AG04449 (cell line): ENCODE data around the gene RRAGC.

Experiments
- CTCF ChIA-PET: fragments of 350-600 bp; formaldehyde crosslinking; extraction: SDS; loops from one replicate; lab custom pipeline; 2021; ENCODE audit warnings: antibody characterized with exemption; lab: Yijun Ruan, JAX
- POLR2A ChIA-PET: fragments of 400-600, 350-600 bp; formaldehyde crosslinking; extraction: SDS; loops from one replicate; lab custom pipeline; 2020; ENCODE audit warnings: antibody characterized with exemption, inconsistent platforms; lab: Yijun Ruan, JAX
- DNase-seq: peaks from one replicate; pipeline ENCODE4 v3.0.0-alpha.2; 2010; ENCODE audit warnings: low read depth, low spot score
- H3K4me3 ChIP-seq: 2 replicates; pipeline ENCODE4 v1.5.1; 2011; ENCODE audit warnings: low read depth, mild to moderate bottlenecking, control low read depth, low read length
- TF ChIP-seq, protein P1 (sequence below): IDR thresholded peaks from one replicate; pipeline ENCODE4 v1.5.1; 2011; ENCODE audit warnings: mild to moderate bottlenecking, moderate library complexity, low read length, control low read depth, inconsistent platforms; ENCODE audit not compliant: insufficient read depth; ENCODE audit errors: missing control alignments

RRAGC gene

DNA sequence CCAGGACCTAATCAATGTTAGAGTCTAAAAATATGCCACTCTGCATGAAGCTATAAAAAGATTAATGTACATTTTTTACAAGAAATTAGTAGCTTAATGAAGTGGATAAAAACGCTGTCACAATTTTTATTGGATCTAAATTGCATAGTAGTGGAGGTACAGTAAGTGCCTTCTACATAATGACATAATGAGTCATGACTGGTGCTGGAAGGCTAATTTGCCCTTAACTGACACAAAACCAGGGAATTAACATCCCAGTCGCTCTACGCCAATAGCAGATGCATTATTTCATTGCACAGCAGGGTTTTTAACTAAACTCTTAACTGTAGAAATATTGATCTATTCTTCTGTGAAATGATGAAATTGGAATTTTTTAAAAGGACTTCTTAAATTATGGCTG, 33.3 kb downstream of the RRAGC start:
- ChIA-PET CTCF (no interaction called here), POLR2A (no interaction called here)
- TF ChIP-seq, protein P1, sequence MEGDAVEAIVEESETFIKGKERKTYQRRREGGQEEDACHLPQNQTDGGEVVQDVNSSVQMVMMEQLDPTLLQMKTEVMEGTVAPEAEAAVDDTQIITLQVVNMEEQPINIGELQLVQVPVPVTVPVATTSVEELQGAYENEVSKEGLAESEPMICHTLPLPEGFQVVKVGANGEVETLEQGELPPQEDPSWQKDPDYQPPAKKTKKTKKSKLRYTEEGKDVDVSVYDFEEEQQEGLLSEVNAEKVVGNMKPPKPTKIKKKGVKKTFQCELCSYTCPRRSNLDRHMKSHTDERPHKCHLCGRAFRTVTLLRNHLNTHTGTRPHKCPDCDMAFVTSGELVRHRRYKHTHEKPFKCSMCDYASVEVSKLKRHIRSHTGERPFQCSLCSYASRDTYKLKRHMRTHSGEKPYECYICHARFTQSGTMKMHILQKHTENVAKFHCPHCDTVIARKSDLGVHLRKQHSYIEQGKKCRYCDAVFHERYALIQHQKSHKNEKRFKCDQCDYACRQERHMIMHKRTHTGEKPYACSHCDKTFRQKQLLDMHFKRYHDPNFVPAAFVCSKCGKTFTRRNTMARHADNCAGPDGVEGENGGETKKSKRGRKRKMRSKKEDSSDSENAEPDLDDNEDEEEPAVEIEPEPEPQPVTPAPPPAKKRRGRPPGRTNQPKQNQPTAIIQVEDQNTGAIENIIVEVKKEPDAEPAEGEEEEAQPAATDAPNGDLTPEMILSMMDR: no peak

DNA sequence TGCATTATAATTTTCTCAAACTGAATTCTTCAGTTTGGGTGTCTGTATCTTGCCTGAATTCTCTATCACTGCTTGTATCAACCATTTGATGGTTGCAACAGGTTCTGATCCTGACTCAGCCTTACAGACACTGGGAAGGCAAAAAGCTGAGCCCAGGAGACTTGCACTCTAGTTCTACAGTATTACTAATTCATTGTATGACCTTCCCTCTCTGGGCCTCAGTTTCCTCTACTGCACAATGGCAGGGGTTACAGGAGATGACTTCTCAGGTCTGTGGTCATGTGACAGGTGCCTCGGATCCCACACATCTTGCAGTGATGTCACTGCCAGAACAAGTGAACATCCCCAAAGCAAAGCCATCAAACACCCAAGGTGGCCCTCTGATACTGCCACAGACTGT, 38.7 kb downstream of the RRAGC start:
- POLR2A ChIA-PET: no interaction called here
- DNase-seq: no peak
- TF ChIP-seq, protein P1: no peak
- CTCF ChIA-PET: interaction anchor here (1.8 to 2.9 kb wide), 2 partner anchors 10 to 13 kb away, joined by 5 to 11 read pairs; no protein-coding TSS in a partner anchor
- H3K4me3 ChIP-seq: no peak overlapping the region

More for the DNA sequence above, 33.3 kb downstream of the RRAGC start:
- no peak overlapping the region for H3K4me3 ChIP-seq
- no peak for DNase-seq

DNA sequence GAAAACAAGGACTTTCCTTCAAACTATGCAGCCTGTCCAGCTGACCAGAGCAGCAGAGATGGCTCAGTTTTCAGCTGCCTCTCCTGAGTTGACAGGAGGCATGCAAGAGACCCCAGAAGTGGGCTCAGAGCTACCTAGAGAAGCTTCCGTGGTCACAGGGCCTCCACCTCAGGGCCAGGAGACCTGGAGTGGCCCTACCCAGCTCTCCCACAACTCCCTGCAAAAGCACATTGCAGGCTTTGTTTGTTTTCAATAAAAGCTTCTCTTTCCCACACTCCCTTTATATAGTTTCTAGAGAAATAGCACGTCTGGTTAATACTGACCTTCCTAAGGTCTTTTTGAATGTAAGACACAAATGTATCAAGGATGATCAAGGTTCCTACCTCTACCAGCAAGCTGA, 40.1 kb downstream of the RRAGC start:
- POLR2A ChIA-PET: no interaction called here
- TF ChIP-seq, protein P1: no peak
- no peak for DNase-seq
- CTCF ChIA-PET: interaction anchor here (0.8 to 2.9 kb wide), 14 partner anchors 8 to 796 kb away, joined by 3 to 23 read pairs (median 5); no protein-coding TSS in a partner anchor
- H3K4me3 ChIP-seq: no peak overlapping the region

DNA sequence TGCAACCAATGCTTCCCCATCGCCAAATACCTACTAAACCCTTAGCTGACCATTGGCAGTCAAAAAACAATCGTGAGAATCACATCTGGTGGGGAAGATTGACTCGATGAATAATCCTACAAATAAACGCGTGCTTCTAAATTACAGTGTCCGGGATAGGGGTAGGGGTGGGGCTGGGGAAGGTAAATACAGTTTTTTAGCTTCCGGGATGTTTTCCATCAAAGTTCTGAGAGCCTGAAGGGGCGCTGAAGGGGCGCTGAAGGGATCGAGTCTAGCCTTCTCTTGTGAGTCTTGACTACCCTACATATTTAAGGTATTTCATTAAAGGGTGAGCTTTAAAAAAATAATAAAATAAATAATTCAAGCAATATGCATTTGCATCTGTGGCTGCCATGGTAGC, 40.5 kb downstream of the RRAGC start:
- no peak overlapping the region for H3K4me3 ChIP-seq
- POLR2A ChIA-PET: no interaction called here

DNA sequence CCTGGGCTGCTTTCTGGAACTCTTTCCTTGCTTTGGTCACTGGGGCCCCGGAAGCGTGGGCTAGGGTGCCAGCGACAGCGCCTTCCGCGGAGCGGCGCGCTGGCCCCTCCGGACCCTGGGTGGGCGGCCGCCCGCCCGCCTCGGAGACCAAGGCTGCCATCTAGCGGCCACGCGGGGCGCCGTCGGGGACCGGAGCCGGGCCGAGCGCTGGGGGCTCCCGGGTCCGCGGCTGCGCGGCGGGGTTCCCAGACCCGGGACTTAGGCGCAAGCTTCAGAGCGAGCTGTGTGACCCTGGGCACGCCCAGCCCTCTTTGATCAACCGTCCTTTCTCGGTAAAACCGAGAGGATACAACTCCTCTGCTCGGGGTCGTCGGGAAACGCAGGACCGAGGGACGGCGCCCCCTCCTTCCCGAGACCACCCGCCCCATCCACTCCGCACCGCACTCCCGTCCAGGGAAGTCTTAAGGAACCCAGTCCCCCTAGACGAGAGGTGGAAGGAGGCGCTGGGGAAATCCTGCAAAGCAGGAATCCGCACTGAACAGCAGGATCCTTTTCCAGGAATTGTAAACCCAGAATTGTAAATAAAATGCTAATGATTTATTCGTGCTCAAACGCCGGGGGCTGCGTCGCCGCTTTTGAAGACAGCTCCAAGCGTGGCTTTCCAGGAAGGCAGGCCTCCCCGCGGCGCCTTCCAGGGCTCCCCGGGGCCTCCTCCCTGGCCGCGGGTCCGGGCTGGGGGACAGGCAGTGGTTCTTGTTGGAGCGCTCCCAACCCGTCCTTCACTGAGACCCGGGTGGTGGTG, 41.2 kb downstream of the RRAGC start:
- H3K4me3 ChIP-seq: peak overlapping the region; percentile 33
- ChIA-PET CTCF (interaction anchor here (0.6 to 2.9 kb wide), 18 partner anchors 8 to 794 kb away, joined by 3 to 23 read pairs (median 4); no protein-coding TSS in a partner anchor), POLR2A (no interaction called here)
- TF ChIP-seq, protein P1: peak; percentile 72
- DNase-seq: no peak

More for the DNA sequence above, 40.5 kb downstream of the RRAGC start:
- no peak for DNase-seq
- TF ChIP-seq, protein P1: no peak
- CTCF ChIA-PET: interaction anchor here (0.8 to 2.9 kb wide), 18 partner anchors 8 to 796 kb away, joined by 3 to 23 read pairs (median 5); no protein-coding TSS in a partner anchor
